Stimulated activated CD8-positive, alpha-beta memory T cell treated with anti-CD3 and anti-CD28 coated beads, Interleukin-7, amount 100 ng/mL, for 48 hours (primary cell): Measurements from ENCODE around the gene AGPAT3.
A peak's percentile ranks its signal among the peaks of the same experiment; 100 is the strongest.
"Not testable (repeated sequence)": the region's sequence is repeated elsewhere in the genome, so short reads cannot be mapped to it uniquely, and the experiment has no call there.

ENCODE experiments used
- DNase-seq, 2 donors: peaks; one replicate each; pipeline ENCODE4 v3.0.0-alpha.2; 2020; ENCODE audit warnings: low read depth in 1 of 2; ENCODE audit errors: extremely low read depth in 1 of 2

AGPAT3 gene

DNA sequence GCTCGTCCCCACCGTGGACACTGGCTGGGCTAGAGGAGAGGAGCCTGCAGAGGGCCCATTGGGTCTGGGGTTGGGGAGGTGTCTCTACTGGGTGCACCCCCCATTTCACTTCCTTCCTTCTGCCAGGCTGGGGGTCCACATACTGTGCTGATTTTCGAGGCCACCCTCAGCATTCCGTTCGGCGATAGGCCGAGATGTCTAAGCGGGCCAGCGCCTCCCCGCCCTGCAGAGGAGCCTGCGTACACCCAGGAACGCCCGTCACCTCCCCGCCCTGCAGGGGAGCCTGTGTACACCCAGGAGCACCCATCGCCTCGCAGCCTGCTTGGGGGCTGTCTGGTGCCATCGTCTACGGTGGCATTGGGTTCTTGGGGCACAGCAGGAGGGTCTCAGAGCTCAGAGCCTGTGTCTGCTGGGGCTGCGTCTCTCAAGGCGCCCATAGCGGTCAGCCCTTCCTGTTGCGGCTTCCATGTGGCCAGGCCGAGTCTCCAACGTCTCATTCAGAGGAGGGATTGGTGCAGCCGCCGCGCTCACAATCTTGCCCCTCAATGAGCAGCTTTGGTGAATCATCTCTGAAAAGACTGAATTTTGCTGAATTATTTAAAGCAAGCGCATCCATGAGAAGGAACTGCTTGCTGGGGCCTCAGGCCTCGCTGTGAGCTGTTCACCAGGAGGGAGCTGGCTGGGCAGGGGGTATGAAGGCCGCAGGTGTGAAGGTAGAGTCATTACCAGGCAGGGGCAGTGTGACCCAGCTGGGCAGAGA, 30.7 kb upstream of the AGPAT3 start:
- DNase-seq = no peak

DNA sequence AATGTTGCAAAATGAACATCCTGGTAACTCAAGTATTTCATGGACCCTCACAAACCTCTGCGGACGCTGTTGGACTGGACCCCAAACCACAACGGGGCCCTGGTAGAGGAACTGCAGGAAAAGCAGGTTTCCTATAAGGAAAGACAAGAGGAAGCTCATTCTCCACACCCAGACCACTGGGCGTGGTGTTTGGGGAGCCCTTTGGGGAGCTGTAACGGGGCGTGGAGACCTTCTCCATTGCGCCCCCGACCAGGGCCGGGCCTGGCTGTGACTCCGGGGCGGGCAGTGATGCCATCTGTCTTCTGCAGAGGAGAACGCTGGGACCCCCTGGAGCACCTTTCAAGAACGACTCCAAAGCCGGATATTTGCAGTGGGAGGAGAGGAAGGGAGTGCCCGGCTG, 30.0 kb upstream of the AGPAT3 start:
- no peak for DNase-seq

- no peak for DNase-seq
Measured at GRCh38 chr21:43835861-43836260, 29.2 kb upstream of the AGPAT3 start.

DNA sequence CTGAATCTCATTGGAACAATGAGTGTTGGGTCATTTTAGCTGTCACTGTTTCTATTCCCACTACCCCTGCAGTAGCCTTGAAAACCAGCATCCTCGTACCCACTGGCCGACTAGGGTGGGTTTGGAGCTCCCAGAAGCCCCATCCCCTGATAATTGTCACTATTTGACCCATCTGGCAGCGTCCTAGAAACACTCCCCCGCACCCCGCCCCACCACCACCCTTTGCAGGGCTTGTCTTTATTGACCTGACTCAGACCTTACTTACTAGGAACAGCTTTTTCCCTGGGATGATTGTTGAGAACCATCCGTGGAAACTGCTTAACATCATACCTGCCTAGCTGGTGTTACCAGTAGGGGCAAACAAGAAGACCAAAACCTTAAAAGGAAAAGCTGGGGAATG, 28.4 kb upstream of the AGPAT3 start:
- no peak for DNase-seq

GRCh38 chr21:43840259-43840658, 24.8 kb upstream of the AGPAT3 start:
- no peak for DNase-seq

DNA sequence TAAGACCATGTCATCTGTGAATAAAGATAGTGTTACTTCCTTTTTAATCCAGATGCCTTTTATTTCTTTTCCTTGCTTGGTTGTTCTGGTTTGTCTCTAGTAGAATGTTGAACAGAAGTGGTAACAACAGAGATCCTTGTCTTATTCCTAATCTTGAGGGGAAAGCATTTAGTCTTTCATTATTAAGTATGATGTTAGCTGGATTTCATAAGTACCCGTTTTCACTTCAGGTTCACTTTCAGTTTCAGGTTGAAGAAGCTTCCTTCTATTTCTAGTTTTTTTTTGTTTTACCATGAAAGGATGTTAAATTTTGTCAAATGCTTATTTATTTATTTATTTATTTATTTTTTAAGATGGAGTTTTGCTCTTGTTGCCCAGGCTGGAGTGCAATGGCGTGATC, 22.3 kb upstream of the AGPAT3 start:
- no peak for DNase-seq

DNA sequence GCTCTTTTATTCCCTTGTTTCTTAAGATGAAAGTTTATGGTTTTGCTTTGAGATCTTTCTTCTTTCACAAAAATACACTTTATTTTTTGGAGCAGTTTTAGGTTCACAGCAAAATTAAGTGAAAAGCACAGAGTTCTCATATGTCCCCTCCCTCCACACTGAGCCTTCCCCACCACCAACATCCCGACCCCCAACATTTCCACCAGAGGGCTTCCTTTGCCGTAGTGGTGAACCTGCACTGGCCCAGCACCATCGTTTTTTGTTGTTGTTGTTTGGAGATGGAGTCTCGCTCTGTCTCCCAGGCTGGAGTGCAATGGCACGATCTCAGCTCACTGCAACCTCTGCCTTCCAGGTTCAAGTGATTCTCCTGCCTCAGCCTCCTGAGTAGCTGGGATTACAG, 20.1 kb upstream of the AGPAT3 start:
- DNase-seq = not testable (repeated sequence)

DNA sequence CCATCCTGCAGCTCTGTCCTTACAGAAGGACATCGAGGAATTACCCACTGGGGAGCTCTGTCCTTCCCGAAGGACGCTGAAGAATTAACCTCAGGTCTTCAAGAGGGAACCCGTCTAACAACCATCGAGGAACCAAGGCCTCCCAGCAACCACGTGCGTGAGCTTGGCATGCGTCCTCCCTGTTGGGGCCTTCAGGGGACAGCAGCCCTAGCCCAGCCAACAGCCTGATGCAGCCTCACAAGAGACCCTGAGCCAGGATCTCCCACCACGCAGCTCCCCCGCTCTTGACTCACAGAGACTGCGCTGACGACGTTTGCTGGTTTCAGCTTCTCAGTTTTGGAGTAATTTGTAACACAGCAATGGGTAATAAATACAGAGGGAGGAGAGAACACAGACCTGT, 19.6 kb upstream of the AGPAT3 start:
- DNase-seq = no peak

DNA sequence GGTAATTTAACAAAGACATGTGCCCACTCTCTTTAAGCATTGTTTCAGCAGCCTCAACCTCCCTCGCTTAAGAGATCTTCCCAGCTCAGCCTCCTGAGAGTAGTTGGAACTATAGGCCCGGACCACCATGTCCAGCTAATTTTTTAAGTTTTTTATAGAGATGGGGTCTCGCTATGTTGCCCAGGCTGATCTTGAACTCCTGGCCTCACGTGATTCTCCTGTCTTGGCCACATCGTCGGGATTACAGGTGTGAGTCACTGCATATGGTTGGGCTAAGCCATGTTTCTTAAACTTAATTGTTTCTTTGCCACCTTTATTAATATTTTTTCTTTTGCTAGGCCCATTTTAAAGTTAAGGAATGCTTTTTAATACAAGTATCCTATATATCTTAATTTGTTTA, 18.6 kb upstream of the AGPAT3 start:
- no peak for DNase-seq

DNA sequence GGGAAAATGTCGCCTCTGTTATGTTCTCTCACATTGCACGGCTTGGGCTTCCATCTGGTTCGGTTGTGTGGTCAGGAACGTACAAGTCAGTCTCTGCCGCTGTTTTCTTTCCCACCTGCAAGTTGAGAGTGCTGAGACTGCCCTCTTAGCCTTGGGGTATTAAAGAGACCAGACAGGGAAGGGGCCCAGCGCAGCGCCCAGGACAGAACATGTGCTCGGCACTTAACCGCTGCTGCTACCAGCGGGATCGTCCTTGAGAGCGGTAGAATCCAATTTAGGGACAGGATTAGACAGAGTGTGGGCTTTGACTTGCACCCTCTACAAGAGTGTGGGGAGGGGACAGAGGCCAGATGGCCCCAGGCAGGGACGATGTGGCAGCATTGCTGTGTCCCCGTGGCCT, 17.7 kb upstream of the AGPAT3 start:
- DNase-seq = no peak

GRCh38 chr21:43848771-43849170, 16.3 kb upstream of the AGPAT3 start:
- DNase-seq = no peak

DNA sequence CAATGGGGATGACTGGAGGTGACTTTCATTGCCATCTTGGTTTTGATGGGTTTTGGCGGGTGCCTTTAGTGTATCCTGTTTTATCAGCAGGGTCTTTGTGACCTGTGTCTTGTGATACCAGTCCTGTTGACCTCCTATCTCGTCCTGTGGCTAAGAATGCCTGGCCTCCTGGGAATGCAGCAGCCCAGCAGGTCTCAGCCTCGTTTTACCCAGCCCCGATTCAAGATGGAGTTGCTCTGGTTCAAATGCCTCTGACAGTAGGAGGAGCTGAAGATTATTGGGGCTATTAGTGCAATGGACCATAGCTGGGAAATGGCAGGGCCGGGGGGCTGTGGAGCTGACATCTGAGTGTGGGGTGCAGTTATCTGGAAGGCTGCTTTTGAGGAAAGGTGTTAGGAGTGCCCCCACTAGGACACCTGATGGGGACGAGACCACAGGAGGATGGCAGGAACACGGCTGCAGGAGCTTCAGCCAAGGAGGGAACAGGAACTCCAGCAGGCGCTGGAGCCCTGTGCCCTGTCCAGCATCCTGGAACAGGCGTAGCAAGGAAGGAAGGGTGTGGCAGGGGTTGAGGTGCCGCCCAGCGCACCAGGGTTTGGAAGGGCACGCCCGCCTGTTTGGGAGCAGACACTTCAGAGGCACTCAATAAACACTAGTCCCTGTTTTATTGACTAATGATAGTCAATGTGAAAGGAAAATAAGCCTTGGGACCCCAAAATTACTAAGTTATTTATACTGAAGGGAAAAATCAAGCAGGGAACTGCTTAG, 15.3 kb upstream of the AGPAT3 start:
- no peak for DNase-seq

- no peak for DNase-seq
Measured at GRCh38 chr21:43850728-43851295, 14.2 kb upstream of the AGPAT3 start.

DNA sequence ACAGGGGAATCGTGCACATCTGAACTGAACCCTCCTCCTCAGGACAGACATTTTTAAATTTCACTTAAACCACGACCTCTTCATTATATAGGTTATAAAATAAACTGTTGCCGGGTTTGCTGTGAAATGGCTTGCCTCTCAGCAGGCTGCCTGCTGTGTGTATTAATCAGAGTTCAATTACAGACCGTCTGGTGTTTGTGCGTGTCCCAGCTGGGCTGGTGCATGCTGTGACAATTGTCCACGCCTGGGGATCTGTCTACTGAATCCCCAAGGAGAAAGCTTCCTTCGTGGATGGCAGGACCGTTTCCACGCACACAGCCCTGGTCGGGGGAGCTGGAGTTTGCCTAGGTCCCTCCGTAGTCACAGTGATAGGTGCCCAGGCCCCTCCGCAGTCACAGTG, 13.4 kb upstream of the AGPAT3 start:
- DNase-seq = no peak

- no peak for DNase-seq
Measured at GRCh38 chr21:43853851-43854772, 10.9 kb upstream of the AGPAT3 start.

- DNase-seq = peak in 1 of 2 donors; percentile 54
Measured at GRCh38 chr21:43854773-43855633, 10.0 kb upstream of the AGPAT3 start.

DNA sequence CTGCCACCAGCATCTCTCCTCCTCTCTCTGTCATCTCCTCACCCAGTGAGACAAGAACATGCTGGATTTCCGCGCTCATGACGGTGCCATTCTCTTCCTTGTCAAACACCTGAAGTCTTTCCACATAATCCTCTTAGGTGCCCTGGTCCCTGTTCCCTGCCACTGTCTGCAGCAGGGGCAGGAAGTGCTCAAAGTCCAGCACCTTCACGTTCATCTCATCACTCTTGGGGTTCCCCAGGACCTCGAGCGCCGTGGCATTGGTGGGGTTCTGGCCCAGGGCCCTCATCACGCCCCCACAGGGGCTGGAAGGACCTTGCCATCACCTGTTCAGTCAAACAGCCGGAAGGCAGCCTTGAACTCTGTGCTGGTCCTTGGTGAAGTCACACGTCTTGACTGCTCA, 9.1 kb upstream of the AGPAT3 start:
- no peak for DNase-seq

- DNase-seq = no peak
Measured at GRCh38 chr21:43858806-43859648, 6.0 kb upstream of the AGPAT3 start.

- no peak for DNase-seq
Measured at GRCh38 chr21:43859747-43860214, 5.2 kb upstream of the AGPAT3 start.
